Spleen (tissue), 11 donors: ENCODE results near the gene SORBS1. TPM values are rescaled to one million over a fixed set of nuclear protein-coding genes. Genes with fewer than 3 reads are reported as not detected.

Experiments
- DNase-seq: peaks from one replicate; pipeline ENCODE4 v3.0.0-alpha.2; 2020
- H3K27ac ChIP-seq, 8 donors: fragments of 200-600 bp; sonication (generic) in 7 of 8; 1 replicate in 4 of 8; 2 replicates in 4 of 8; pipeline versions ENCODE4 v1.5.0 to v1.8.0; 2016 to 2021; ENCODE audit warnings: inconsistent platforms in 4 of 8, mild to moderate bottlenecking in 4 of 8, moderate library complexity in 1 of 8
- H3K27me3 ChIP-seq, 7 donors: fragments of 200-600 bp; sonication (generic) in 6 of 7; replicated peaks in 1 of 7; 1 replicate in 4 of 7; 2 replicates in 3 of 7; pipeline versions ENCODE4 v1.5.0 to v1.8.0; 2016 to 2021; ENCODE audit warnings: inconsistent platforms in 3 of 7, mild to moderate bottlenecking in 1 of 7
- H3K36me3 ChIP-seq, 6 donors: fragments of 200-600 bp; sonication (generic) in 5 of 6; 1 replicate in 4 of 6; 2 replicates in 2 of 6; pipeline versions ENCODE4 v1.5.0 to v1.8.0; 2016 to 2021; ENCODE audit warnings: inconsistent platforms in 2 of 6
- H3K4me1 ChIP-seq, 6 donors: fragments of 200-600 bp; sonication (generic) in 5 of 6; 1 replicate in 3 of 6; 2 replicates in 3 of 6; pipeline versions ENCODE4 v1.5.0 to v1.8.0; 2016 to 2021; ENCODE audit warnings: inconsistent platforms in 3 of 6
- H3K4me3 ChIP-seq, 8 donors: fragments of 200-600 bp; sonication (generic) in 7 of 8; 1 replicate in 4 of 8; 2 replicates in 4 of 8; pipeline versions ENCODE4 v1.5.0 to v1.8.0; 2016 to 2021; ENCODE audit warnings: inconsistent platforms in 4 of 8, mild to moderate bottlenecking in 4 of 8, moderate library complexity in 2 of 8
- H3K9me3 ChIP-seq, 8 donors: fragments of 200-600 bp; sonication (generic) in 7 of 8; 1 replicate in 4 of 8; 2 replicates in 4 of 8; pipeline versions ENCODE4 v1.5.0 to v1.8.0; 2016 to 2021; ENCODE audit warnings: inconsistent platforms in 4 of 8
- CTCF ChIP-seq, 11 experiments: fragments of 200-600 bp in 7 of 11; fragments of 450-650 bp in 4 of 11; sonication (generic) in 4 of 11; IDR thresholded peaks in 8 of 11; conservative IDR thresholded peaks in 3 of 11; 1 replicate in 7 of 11; 2 replicates in 4 of 11; pipeline versions ENCODE4 v1.4.0 to v1.8.0; 2016 to 2021; ENCODE audit warnings: antibody characterized with exemption in 11 of 11, inconsistent platforms in 4 of 11, mild to moderate bottlenecking in 1 of 11
- POLR2A ChIP-seq, 3 donors: fragments of 450-650 bp; IDR thresholded peaks; one replicate each; pipeline ENCODE4 v1.5.1; 2017; ENCODE audit warnings: antibody characterized with exemption in 3 of 3, mild to moderate bottlenecking in 1 of 3
- POLR2AphosphoS5 ChIP-seq, 3 donors: sonication (generic); formaldehyde crosslinking; IDR thresholded peaks; one replicate each; pipeline ENCODE4 v1.5.1; 2017; ENCODE audit warnings: antibody characterized with exemption in 3 of 3
- WGBS, 5 donors: extraction: QIAGEN DNeasy Blood & Tissue Kit in 3 of 5; methylation state at CpG; one replicate each; pipeline versions ENCODE4 v1.1.5 to v1.1.7; 2013 to 2018; 5-methylcytosine and 5-hydroxymethylcytosine counted together
- intact Hi-C: fragments of 100-400 bp; cut with DNase I; formaldehyde crosslinking; loops from one replicate; pipeline ENCODE4 v1.15.0; 2023; ENCODE audit warnings: low total_unique reads
- polyA plus RNA-seq, 3 donors: library from polyadenylated mRNA; stranded (reverse); fragments of 200-250 nt; gene quantifications; one replicate each; pipeline ENCODE4 v1.2.1, GENCODE V29; 2013
- total RNA-seq, 7 donors: library from RNA; depleted of rRNA in 3 of 7; stranded (reverse); fragments of >200 nt in 3 of 7; fragmentation: NEBNext Ultra II Directional in 4 of 7; extraction: Animal tissue kit (Norgen Biotek cat#: 25700) in 4 of 7; gene quantifications; one replicate each; pipeline versions ENCODE4 v1.1.0 to v1.2.1, GENCODE V29; 2016 to 2021
- donor health status: healthy with polysubstance abuse.
- donor health status: DM: no; HTN: no; CAD: no; lungs with moderate emphysema.
- donor health status: DM: no; HTN: no; CAD: no.
- donor health status: Bipolar disorder and iron deficiency.
- donor health status: healthy.
- donor health status: DM: no; HTN: no; CAD: no.
- donor health status: DM: yes; HTN: yes; CAD: no.

The SORBS1 gene
- total and polyA plus RNA-seq, 10 donors = 2.8 to 30.8 (median 18.1) TPM

- no peak for TF ChIP-seq POLR2AphosphoS5 (IDR thresholded peaks at IDR 0.05)
- TF ChIP-seq POLR2A (IDR thresholded peaks at IDR 0.05) = no peak
- TF ChIP-seq CTCF (IDR thresholded peaks at IDR 0.05 in 8 of 11, conservative IDR thresholded peaks at IDR 0.05 in 3 of 11) = no peak
- Histone ChIP-seq H3K9me3 (no peaks in the 10 kb centered on the region), H3K27me3 (peaks cover 0 to 8% (median 0%) of the 10 kb centered on the region in 7 donors), H3K36me3 (no peaks in the 10 kb centered on the region), H3K4me3 (no peak overlapping the region), H3K4me1 (peaks cover 0 to 9% (median 0%) of the 10 kb centered on the region in 6 donors), H3K27ac (no peak overlapping the region)
- intact Hi-C loops = no loop called here
- DNase-seq = no peak
- 84 to 93% (median 88%) methylated on average over 7 of the region's 7 CpGs for WGBS, 5 donors
Measured at GRCh38 chr10:95404462-95404858, 156.7 kb downstream of the SORBS1 start.

- intact Hi-C loops = no loop called here
- Histone ChIP-seq H3K27ac (no peak overlapping the region), H3K27me3 (peaks cover 0 to 8% (median 0%) of the 10 kb centered on the region in 7 donors), H3K4me3 (no peak overlapping the region), H3K36me3 (peaks cover 0 to under 1% (median 0%) of the 10 kb centered on the region in 6 donors), H3K9me3 (no peaks in the 10 kb centered on the region), H3K4me1 (peaks cover 0 to 3% (median 0%) of the 10 kb centered on the region in 6 donors)
- TF ChIP-seq CTCF (IDR thresholded peaks at IDR 0.05 in 8 of 11, conservative IDR thresholded peaks at IDR 0.05 in 3 of 11) (no peak), POLR2AphosphoS5 (IDR thresholded peaks at IDR 0.05) (no peak), POLR2A (IDR thresholded peaks at IDR 0.05) (no peak)
- no peak for DNase-seq
- 87 to 89% (median 88%) methylated on average over 8 of the region's 8 CpGs for WGBS, 5 donors
Measured at GRCh38 chr10:95403700-95404461, 157.3 kb downstream of the SORBS1 start.

DNA sequence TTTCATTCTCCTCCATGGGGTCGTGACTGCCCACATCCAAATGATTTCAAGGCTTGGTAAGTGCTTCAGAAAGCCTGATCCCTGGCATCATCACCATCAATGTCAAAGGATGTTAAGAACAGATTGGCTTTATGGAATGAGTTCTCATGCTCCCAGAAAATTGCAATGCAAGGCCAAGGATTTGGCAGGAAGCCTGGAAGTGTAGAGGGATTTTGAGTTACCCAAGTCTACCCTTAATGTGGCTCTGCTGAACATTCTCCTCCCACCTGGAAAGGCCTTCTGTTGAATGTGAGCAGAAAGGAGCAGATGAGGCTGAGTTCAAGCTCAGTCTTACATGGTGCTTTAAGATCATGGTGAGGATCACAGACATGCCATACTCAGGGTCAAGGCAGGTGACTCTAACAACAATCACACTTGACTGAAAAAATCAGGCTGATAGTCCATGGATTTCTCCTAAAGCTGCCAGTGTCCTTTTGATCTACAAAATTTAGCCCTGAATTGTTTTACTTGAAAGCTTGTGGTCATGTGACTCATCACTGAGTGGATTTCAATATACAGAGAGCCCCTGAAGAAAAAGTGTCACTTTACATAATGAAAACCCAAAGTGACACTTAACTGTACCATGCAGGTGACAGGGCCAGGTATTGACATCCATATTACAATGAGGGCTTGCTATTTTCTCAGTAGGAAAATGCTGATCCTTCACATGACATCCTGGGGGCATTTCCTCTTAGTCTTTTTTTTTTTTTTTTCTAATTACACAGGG, 159.3 kb downstream of the SORBS1 start:
- Histone ChIP-seq H3K9me3 (no peaks in the 10 kb centered on the region), H3K4me1 (no peaks in the 10 kb centered on the region), H3K4me3 (no peak overlapping the region), H3K27me3 (peaks cover 0 to 4% (median 0%) of the 10 kb centered on the region in 7 donors), H3K36me3 (peaks cover 0 to 11% (median 0%) of the 10 kb centered on the region in 6 donors), H3K27ac (no peak overlapping the region)
- no peak for DNase-seq
- TF ChIP-seq CTCF (IDR thresholded peaks at IDR 0.05 in 8 of 11, conservative IDR thresholded peaks at IDR 0.05 in 3 of 11) (no peak), POLR2AphosphoS5 (IDR thresholded peaks at IDR 0.05) (no peak), POLR2A (IDR thresholded peaks at IDR 0.05) (no peak)
- WGBS, 5 donors = 61 to 96% (median 70%) methylated on average over 1 of the region's 1 CpG
- intact Hi-C loops = no loop called here

- no peak overlapping the region for H3K4me3 ChIP-seq
- intact Hi-C loops = no loop called here
- no peak for DNase-seq
- H3K27ac ChIP-seq = no peak overlapping the region
- 74 to 87% (median 82%) methylated on average over 2 of the region's 2 CpGs for WGBS, 5 donors
- no peaks in the 10 kb centered on the region for H3K27me3 ChIP-seq
- no peaks in the 10 kb centered on the region for H3K4me1 ChIP-seq
- H3K36me3 ChIP-seq = peaks cover 0 to 16% (median 0%) of the 10 kb centered on the region in 6 donors
- no peak for TF ChIP-seq POLR2A (IDR thresholded peaks at IDR 0.05)
- TF ChIP-seq POLR2AphosphoS5 (IDR thresholded peaks at IDR 0.05) = no peak
- no peak for TF ChIP-seq CTCF (IDR thresholded peaks at IDR 0.05 in 8 of 11, conservative IDR thresholded peaks at IDR 0.05 in 3 of 11)
- H3K9me3 ChIP-seq = no peaks in the 10 kb centered on the region
Measured at GRCh38 chr10:95400787-95401186, 160.4 kb downstream of the SORBS1 start.
